Liver (tissue), 9 donors: ENCODE measurements around the gene FAM43A. TPM values are rescaled to one million over a fixed set of nuclear protein-coding genes. Genes with fewer than 3 reads are reported as not detected.
A peak's percentile ranks its signal among the peaks of the same experiment; 100 is the strongest.

ENCODE experiments used
- DNase-seq: peaks from one replicate; pipeline ENCODE4 v3.0.0-alpha.2; 2017; ENCODE audit warnings: low spot score
- H3K27ac ChIP-seq, 2 donors: one replicate each; pipeline ENCODE4 v1.7.0; 2013; ENCODE audit warnings: inconsistent platforms in 2 of 2, low read length in 2 of 2, control low read depth in 1 of 2, low read depth in 1 of 2, mild to moderate bottlenecking in 1 of 2
- H3K27me3 ChIP-seq, 4 donors: one replicate each; pipeline versions ENCODE4 v1.6.1 to v1.7.0; 2013; ENCODE audit warnings: low read length in 3 of 4, inconsistent platforms in 1 of 4, mild to moderate bottlenecking in 1 of 4, moderate library complexity in 1 of 4; ENCODE audit not compliant: control insufficient read depth in 4 of 4, insufficient read depth in 4 of 4
- H3K36me3 ChIP-seq, 4 donors: one replicate each; pipeline versions ENCODE4 v1.6.1 to v1.7.0; 2013; ENCODE audit warnings: low read length in 3 of 4, mild to moderate bottlenecking in 3 of 4, low read depth in 1 of 4, moderate library complexity in 1 of 4; ENCODE audit not compliant: control insufficient read depth in 4 of 4, insufficient read depth in 3 of 4
- H3K4me1 ChIP-seq, 4 donors: one replicate each; pipeline versions ENCODE4 v1.6.1 to v1.7.0; 2013; ENCODE audit warnings: low read length in 3 of 4, mild to moderate bottlenecking in 3 of 4, moderate library complexity in 1 of 4; ENCODE audit not compliant: control insufficient read depth in 4 of 4, insufficient read depth in 4 of 4
- H3K4me3 ChIP-seq, 3 donors: one replicate each; pipeline versions ENCODE4 v1.6.1 to v1.7.0; 2013; ENCODE audit warnings: low read length in 3 of 3, control low read depth in 1 of 3, low read depth in 1 of 3, mild to moderate bottlenecking in 1 of 3
- H3K9ac ChIP-seq, 2 donors: one replicate each; pipeline ENCODE4 v1.7.0; 2013; ENCODE audit warnings: low read length in 2 of 2, mild to moderate bottlenecking in 2 of 2, moderate library complexity in 2 of 2, control low read depth in 1 of 2, low read depth in 1 of 2
- H3K9me3 ChIP-seq, 4 donors: one replicate each; pipeline versions ENCODE4 v1.6.1 to v1.7.0; 2013; ENCODE audit warnings: low read length in 3 of 4; ENCODE audit not compliant: control insufficient read depth in 4 of 4
- EGR1 ChIP-seq, 2 donors: IDR thresholded peaks; 2 replicates each; pipeline ENCODE4 v1.6.1; 2016 to 2018; ENCODE audit warnings: antibody characterized with exemption in 2 of 2, low read depth in 2 of 2
- FOXA1 ChIP-seq: IDR thresholded peaks from 2 replicates; pipeline ENCODE4 v1.6.1; 2016; ENCODE audit warnings: antibody characterized with exemption
- FOXA2 ChIP-seq: IDR thresholded peaks from 2 replicates; pipeline ENCODE4 v1.6.1; 2016; ENCODE audit warnings: antibody characterized with exemption
- GABPA ChIP-seq, 2 donors: IDR thresholded peaks in 1 of 2; conservative IDR thresholded peaks in 1 of 2; 2 replicates each; pipeline ENCODE4 v1.6.1; 2016; ENCODE audit warnings: antibody characterized with exemption in 2 of 2, mild to moderate bottlenecking in 1 of 2, moderate library complexity in 1 of 2
- HNF4A ChIP-seq, 2 donors: conservative IDR thresholded peaks; 2 replicates each; pipeline ENCODE4 v1.6.1; 2016; ENCODE audit warnings: antibody characterized with exemption in 2 of 2, mild to moderate bottlenecking in 2 of 2
- HNF4G ChIP-seq: IDR thresholded peaks from 2 replicates; pipeline ENCODE4 v1.6.1; 2016; ENCODE audit warnings: antibody characterized with exemption
- JUND ChIP-seq, 2 donors: IDR thresholded peaks; 2 replicates each; pipeline ENCODE4 v1.6.1; 2016; ENCODE audit warnings: antibody characterized with exemption in 2 of 2
- NR2F2 ChIP-seq: IDR thresholded peaks from 2 replicates; pipeline ENCODE4 v1.6.1; 2016; ENCODE audit warnings: antibody characterized with exemption
- RAD21 ChIP-seq, 2 donors: IDR thresholded peaks; 2 replicates each; pipeline ENCODE4 v1.6.1; 2016; ENCODE audit warnings: antibody characterized with exemption in 2 of 2, mild to moderate bottlenecking in 2 of 2
- RXRA ChIP-seq, 2 donors: IDR thresholded peaks; 2 replicates each; pipeline ENCODE4 v1.6.1; 2017 to 2018; ENCODE audit warnings: antibody characterized with exemption in 2 of 2, mild to moderate bottlenecking in 1 of 2
- SP1 ChIP-seq: IDR thresholded peaks from 2 replicates; pipeline ENCODE4 v1.6.1; 2018; ENCODE audit warnings: antibody characterized with exemption, mild to moderate bottlenecking
- TAF1 ChIP-seq: conservative IDR thresholded peaks from 2 replicates; pipeline ENCODE4 v1.6.1; 2016; ENCODE audit warnings: antibody characterized with exemption, mild to moderate bottlenecking
- YY1 ChIP-seq: IDR thresholded peaks from 2 replicates; pipeline ENCODE4 v1.6.1; 2016; ENCODE audit warnings: antibody characterized with exemption, mild to moderate bottlenecking
- WGBS: extraction: QIAGEN DNeasy Blood & Tissue Kit; methylation state at CpG from one replicate; pipeline ENCODE4 v1.1.7; 2013; 5-methylcytosine and 5-hydroxymethylcytosine counted together
- polyA plus RNA-seq, 2 donors: library from polyadenylated mRNA; stranded (reverse) in 1 of 2; unstranded in 1 of 2; fragments of 200-250 nt in 1 of 2; fragments of >200 nt in 1 of 2; fragmentation: Nextera tagmentation in 1 of 2; extraction: Ambion mirVana in 1 of 2; gene quantifications; one replicate each; pipeline versions ENCODE4 v1.2.1 to v1.2.3, GENCODE V29; 2013 to 2015
- total RNA-seq, 2 donors: library from RNA; depleted of rRNA; stranded (reverse); fragments of >200 nt; gene quantifications; one replicate each; pipeline ENCODE4 v1.2.3, GENCODE V29; 2014
- TF ChIP-seq, protein P1 (sequence below): IDR thresholded peaks from 2 replicates; pipeline ENCODE4 v1.6.1; 2016; ENCODE audit warnings: antibody characterized with exemption, mild to moderate bottlenecking
- TF ChIP-seq, protein P2 (sequence below): IDR thresholded peaks from 2 replicates; pipeline ENCODE4 v1.6.1; 2016; ENCODE audit warnings: antibody characterized with exemption
- TF ChIP-seq, protein P3 (sequence below): IDR thresholded peaks from 2 replicates; pipeline ENCODE4 v1.6.1; 2016; ENCODE audit warnings: antibody characterized with exemption
- TF ChIP-seq, protein P4 (sequence below): IDR thresholded peaks from 2 replicates; pipeline ENCODE4 v1.6.1; 2016; ENCODE audit warnings: antibody characterized with exemption
- TF ChIP-seq, protein P5 (sequence below): fragments of 150-350 bp; IDR thresholded peaks from 2 replicates; pipeline ENCODE4 v1.5.1; 2017; ENCODE audit warnings: improper control_type of control experiment, low read depth, low read length; ENCODE audit not compliant: missing input control
- donor health status: healthy.
- donor health status: healthy.
- donor health status: healthy.
- donor health status: healthy.
- donor health status: healthy.

FAM43A gene, protein sequence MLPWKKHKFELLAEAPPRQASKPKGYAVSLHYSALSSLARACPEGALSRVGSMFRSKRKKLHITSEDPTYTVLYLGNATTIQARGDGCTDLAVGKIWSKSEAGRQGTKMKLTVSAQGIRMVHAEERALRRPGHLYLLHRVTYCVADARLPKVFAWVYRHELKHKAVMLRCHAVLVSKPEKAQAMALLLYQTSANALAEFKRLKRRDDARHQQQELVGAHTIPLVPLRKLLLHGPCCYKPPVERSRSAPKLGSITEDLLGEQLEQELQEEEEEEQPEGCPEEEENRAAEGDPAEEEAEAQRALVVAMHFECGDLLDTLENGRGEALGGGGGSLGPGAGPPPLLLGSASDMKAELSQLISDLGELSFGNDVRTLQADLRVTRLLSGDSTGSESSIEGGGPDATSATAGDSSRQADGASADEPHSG
- total RNA-seq, result 1 to 10 TPM; 3.0 to 3.7 TPM
- polyA plus RNA-seq, result 1 to 10 TPM in 1 of 2 donors, under 1 TPM in 1; 0.83 to 4.9 TPM

DNA sequence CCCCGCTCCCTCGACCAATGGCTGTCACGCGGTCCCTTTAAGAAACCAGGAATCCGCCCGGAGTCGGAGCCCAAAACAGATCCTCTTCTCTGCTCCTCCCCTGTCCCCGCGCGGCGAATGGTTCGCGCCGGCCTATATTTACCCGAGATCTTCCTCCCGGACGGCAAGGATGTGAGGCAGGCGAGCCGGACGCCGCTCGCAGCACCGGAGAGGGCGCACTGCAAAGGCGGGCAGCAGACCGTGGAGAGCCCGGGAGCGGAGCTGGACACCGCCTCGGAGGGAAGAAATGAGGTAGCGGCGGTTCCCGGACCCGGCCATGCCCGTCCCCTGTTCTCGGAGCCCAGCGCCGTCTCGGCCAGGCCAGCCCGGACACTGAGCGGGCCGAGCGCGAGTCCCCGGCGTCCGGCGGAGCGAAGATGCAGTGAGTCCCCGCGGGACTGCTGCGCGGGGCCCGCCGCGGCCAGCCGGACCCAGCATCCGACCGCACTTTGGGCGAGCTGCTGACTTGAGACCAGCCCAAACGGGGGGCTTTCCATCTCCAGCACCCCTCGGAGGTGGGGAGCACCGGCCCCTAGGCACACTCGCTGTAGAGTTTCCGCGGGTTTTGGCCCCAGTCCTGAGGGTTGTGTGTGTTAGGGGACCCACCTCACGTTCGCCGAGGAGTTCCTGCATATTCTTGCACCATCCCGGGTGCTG is at the start of gene FAM43A:
Gene FAM43A, plus strand, starts transcription at position 166 of the 696 bp plus-strand sequence. CDS start 944 bp downstream, outside the sequence.
- H3K27ac ChIP-seq, result peak within 1 kb of the TSS; percentile 27 to 59
- 1% methylated on average over 70 of the region's 70 CpGs for WGBS
- peak; percentile 67 for DNase-seq
- H3K9me3 ChIP-seq, result no peaks in the 10 kb centered on the region
- peak within 1 kb of the TSS; percentile 50 to 64 (median 57) for H3K4me3 ChIP-seq
- no peak for TF ChIP-seq EGR1 (IDR thresholded peaks at IDR 0.05; ENCODE audit: low read depth in 2 of 2)
- TF ChIP-seq, protein P1, sequence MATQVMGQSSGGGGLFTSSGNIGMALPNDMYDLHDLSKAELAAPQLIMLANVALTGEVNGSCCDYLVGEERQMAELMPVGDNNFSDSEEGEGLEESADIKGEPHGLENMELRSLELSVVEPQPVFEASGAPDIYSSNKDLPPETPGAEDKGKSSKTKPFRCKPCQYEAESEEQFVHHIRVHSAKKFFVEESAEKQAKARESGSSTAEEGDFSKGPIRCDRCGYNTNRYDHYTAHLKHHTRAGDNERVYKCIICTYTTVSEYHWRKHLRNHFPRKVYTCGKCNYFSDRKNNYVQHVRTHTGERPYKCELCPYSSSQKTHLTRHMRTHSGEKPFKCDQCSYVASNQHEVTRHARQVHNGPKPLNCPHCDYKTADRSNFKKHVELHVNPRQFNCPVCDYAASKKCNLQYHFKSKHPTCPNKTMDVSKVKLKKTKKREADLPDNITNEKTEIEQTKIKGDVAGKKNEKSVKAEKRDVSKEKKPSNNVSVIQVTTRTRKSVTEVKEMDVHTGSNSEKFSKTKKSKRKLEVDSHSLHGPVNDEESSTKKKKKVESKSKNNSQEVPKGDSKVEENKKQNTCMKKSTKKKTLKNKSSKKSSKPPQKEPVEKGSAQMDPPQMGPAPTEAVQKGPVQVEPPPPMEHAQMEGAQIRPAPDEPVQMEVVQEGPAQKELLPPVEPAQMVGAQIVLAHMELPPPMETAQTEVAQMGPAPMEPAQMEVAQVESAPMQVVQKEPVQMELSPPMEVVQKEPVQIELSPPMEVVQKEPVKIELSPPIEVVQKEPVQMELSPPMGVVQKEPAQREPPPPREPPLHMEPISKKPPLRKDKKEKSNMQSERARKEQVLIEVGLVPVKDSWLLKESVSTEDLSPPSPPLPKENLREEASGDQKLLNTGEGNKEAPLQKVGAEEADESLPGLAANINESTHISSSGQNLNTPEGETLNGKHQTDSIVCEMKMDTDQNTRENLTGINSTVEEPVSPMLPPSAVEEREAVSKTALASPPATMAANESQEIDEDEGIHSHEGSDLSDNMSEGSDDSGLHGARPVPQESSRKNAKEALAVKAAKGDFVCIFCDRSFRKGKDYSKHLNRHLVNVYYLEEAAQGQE, result no peak
- TF ChIP-seq RAD21 (IDR thresholded peaks at IDR 0.05), result peak; percentile 45 to 68
- TF ChIP-seq, protein P2, sequence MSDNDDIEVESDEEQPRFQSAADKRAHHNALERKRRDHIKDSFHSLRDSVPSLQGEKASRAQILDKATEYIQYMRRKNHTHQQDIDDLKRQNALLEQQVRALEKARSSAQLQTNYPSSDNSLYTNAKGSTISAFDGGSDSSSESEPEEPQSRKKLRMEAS, result peak; percentile 71
- TF ChIP-seq RXRA (IDR thresholded peaks at IDR 0.05), result no peak
- TF ChIP-seq SP1, result peak; percentile 41
- no peak for TF ChIP-seq GABPA (IDR thresholded peaks at IDR 0.05 in 1 of 2, conservative IDR thresholded peaks at IDR 0.05 in 1 of 2)
- no peak for TF ChIP-seq HNF4G
- TF ChIP-seq, protein P3, sequence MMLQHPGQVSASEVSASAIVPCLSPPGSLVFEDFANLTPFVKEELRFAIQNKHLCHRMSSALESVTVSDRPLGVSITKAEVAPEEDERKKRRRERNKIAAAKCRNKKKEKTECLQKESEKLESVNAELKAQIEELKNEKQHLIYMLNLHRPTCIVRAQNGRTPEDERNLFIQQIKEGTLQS, result no peak
- TF ChIP-seq HNF4A (conservative IDR thresholded peaks at IDR 0.05), result no peak
- no peak for TF ChIP-seq JUND (IDR thresholded peaks at IDR 0.05)
- TF ChIP-seq, protein P4, sequence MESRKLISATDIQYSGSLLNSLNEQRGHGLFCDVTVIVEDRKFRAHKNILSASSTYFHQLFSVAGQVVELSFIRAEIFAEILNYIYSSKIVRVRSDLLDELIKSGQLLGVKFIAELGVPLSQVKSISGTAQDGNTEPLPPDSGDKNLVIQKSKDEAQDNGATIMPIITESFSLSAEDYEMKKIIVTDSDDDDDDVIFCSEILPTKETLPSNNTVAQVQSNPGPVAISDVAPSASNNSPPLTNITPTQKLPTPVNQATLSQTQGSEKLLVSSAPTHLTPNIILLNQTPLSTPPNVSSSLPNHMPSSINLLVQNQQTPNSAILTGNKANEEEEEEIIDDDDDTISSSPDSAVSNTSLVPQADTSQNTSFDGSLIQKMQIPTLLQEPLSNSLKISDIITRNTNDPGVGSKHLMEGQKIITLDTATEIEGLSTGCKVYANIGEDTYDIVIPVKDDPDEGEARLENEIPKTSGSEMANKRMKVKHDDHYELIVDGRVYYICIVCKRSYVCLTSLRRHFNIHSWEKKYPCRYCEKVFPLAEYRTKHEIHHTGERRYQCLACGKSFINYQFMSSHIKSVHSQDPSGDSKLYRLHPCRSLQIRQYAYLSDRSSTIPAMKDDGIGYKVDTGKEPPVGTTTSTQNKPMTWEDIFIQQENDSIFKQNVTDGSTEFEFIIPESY, result peak; percentile 20
- TF ChIP-seq YY1, result peak; percentile 79
- no peak for TF ChIP-seq FOXA2
- TF ChIP-seq NR2F2, result peak; percentile 13
- TF ChIP-seq FOXA1, result no peak
- peak; percentile 83 for TF ChIP-seq TAF1
- TF ChIP-seq, protein P5, sequence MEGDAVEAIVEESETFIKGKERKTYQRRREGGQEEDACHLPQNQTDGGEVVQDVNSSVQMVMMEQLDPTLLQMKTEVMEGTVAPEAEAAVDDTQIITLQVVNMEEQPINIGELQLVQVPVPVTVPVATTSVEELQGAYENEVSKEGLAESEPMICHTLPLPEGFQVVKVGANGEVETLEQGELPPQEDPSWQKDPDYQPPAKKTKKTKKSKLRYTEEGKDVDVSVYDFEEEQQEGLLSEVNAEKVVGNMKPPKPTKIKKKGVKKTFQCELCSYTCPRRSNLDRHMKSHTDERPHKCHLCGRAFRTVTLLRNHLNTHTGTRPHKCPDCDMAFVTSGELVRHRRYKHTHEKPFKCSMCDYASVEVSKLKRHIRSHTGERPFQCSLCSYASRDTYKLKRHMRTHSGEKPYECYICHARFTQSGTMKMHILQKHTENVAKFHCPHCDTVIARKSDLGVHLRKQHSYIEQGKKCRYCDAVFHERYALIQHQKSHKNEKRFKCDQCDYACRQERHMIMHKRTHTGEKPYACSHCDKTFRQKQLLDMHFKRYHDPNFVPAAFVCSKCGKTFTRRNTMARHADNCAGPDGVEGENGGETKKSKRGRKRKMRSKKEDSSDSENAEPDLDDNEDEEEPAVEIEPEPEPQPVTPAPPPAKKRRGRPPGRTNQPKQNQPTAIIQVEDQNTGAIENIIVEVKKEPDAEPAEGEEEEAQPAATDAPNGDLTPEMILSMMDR, result no peak
- H3K36me3 ChIP-seq, result no peaks in the 10 kb centered on the region
- H3K27me3 ChIP-seq, result no peaks in the 10 kb centered on the region
- H3K4me1 ChIP-seq, result peaks cover 17 to 31% (median 22%) of the 10 kb centered on the region in 4 donors
- peak within 1 kb of the TSS in 1 of 2 donors; percentile 33 for H3K9ac ChIP-seq
